Measurements from ENCODE around the gene AQP7. TPM values are rescaled to one million over a fixed set of nuclear protein-coding genes. Genes with fewer than 3 reads are reported as not detected.

The AQP7 gene
- total RNA-seq, 1 experiment from 2014 or later, result 0.35 TPM

DNA sequence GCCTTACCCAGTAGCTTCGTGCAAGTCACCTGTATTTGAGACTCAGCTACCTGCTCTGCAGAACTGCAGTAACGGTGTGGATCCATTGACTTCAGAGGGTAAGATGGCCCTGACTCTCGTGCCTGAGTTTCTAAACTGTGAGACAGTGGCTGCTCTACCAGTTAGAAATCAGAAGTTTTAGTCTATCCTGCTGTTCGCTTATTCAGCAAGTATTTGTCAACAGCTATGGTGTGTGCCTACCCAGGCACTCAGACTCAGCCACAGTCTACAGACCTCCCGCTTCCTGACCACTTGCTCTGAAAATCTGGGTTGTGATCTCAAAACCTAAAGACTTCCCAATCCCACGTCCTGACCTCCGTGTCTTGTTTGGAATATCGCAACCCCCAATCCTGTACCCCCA lies 31.5 kb upstream of the AQP7 start:
- Mint-ChIP-seq H3K9me3 (ENCODE audit: low read depth, unreplicated experiment) (no peaks in the 10 kb centered on the region), H3K36me3 (ENCODE audit: insufficient read depth, unreplicated experiment) (no peaks in the 10 kb centered on the region), H3K27me3 (ENCODE audit: unreplicated experiment) (no peaks in the 10 kb centered on the region), H3K4me3 (ENCODE audit: low read depth, unreplicated experiment) (no peak overlapping the region), H3K4me1 (ENCODE audit: low read depth, unreplicated experiment) (peaks cover 10% of the 10 kb centered on the region), H3K27ac (ENCODE audit: unreplicated experiment) (no peak overlapping the region)
- BruUV-seq (replicated peaks), result no TSS peak
- TF ChIP-seq, protein P1, sequence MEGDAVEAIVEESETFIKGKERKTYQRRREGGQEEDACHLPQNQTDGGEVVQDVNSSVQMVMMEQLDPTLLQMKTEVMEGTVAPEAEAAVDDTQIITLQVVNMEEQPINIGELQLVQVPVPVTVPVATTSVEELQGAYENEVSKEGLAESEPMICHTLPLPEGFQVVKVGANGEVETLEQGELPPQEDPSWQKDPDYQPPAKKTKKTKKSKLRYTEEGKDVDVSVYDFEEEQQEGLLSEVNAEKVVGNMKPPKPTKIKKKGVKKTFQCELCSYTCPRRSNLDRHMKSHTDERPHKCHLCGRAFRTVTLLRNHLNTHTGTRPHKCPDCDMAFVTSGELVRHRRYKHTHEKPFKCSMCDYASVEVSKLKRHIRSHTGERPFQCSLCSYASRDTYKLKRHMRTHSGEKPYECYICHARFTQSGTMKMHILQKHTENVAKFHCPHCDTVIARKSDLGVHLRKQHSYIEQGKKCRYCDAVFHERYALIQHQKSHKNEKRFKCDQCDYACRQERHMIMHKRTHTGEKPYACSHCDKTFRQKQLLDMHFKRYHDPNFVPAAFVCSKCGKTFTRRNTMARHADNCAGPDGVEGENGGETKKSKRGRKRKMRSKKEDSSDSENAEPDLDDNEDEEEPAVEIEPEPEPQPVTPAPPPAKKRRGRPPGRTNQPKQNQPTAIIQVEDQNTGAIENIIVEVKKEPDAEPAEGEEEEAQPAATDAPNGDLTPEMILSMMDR (IDR thresholded peaks at IDR 0.05; ENCODE audit: unreplicated experiment), result no peak
- CTCF ChIA-PET, result interaction anchor here (0.8 kb wide), 1 partner anchor 18 kb away, joined by 3 read pairs; no protein-coding TSS in a partner anchor
- no peak for DNase-seq
- intact Hi-C loops (cut with micrococcal nuclease; ENCODE audit: unreplicated experiment), result no loop called here

DNA sequence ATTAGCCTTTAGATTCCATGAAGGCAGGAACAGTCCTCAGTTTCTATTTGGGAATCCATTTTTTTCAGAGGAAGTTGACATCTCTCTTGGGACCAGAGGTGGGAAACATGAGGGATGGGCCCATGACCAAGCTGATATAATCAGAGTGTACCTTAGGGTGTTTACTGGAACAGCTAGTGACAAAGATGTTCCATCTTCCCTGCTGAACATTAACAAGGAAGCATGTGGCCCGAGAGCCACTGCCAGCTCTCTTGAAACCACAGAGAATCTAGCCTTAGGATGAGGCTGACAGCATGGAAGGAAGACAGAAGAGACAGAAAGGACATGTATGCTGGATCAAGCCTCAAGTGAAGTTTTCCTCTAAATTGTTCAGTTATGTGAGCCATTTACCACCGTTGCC lies 29.1 kb upstream of the AQP7 start:
- intact Hi-C loops (cut with micrococcal nuclease; ENCODE audit: unreplicated experiment), result no loop called here
- CTCF ChIA-PET, result interaction anchor here (0.7 to 1.2 kb wide), 3 partner anchors 15 to 75 kb away, joined by 3 to 5 read pairs (median 4); no protein-coding TSS in a partner anchor
- no peak for DNase-seq
- H3K27me3 Mint-ChIP-seq (ENCODE audit: unreplicated experiment), result no peaks in the 10 kb centered on the region
- no peaks in the 10 kb centered on the region for H3K9me3 Mint-ChIP-seq (ENCODE audit: low read depth, unreplicated experiment)
- no TSS peak for BruUV-seq (replicated peaks)
- H3K27ac Mint-ChIP-seq (ENCODE audit: unreplicated experiment), result no peak overlapping the region
- TF ChIP-seq, protein P1 (IDR thresholded peaks at IDR 0.05; ENCODE audit: unreplicated experiment), result no peak
- H3K4me1 Mint-ChIP-seq (ENCODE audit: low read depth, unreplicated experiment), result peaks cover 8% of the 10 kb centered on the region
- no peaks in the 10 kb centered on the region for H3K36me3 Mint-ChIP-seq (ENCODE audit: insufficient read depth, unreplicated experiment)
- no peak overlapping the region for H3K4me3 Mint-ChIP-seq (ENCODE audit: low read depth, unreplicated experiment)

DNA sequence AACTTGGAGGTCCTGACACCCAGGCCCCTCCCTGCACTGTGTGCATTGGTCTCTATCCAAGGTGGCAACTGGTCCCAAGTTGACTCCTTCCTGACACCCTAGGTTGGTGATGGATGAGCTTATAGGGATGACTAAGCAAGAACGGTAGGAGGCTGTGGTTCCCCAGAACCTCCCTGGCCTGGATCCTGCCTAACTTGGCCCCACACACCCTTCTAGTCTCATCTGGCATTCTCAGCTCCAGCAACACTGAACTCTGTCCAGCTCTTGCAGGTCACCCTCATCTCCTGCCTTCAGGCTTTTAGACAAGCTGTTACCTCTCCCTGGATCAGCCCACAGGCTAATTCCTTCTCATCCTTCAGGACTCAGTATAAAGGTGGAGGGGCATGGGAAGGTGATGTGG lies 28.6 kb upstream of the AQP7 start:
- TF ChIP-seq, protein P1 (IDR thresholded peaks at IDR 0.05; ENCODE audit: unreplicated experiment), result no peak
- Mint-ChIP-seq H3K9me3 (ENCODE audit: low read depth, unreplicated experiment) (no peaks in the 10 kb centered on the region), H3K36me3 (ENCODE audit: insufficient read depth, unreplicated experiment) (no peaks in the 10 kb centered on the region), H3K27ac (ENCODE audit: unreplicated experiment) (no peak overlapping the region), H3K4me3 (ENCODE audit: low read depth, unreplicated experiment) (no peak overlapping the region), H3K4me1 (ENCODE audit: low read depth, unreplicated experiment) (peaks cover 8% of the 10 kb centered on the region), H3K27me3 (ENCODE audit: unreplicated experiment) (no peaks in the 10 kb centered on the region)
- DNase-seq, result no peak
- CTCF ChIA-PET, result interaction anchor here (1.0 to 1.2 kb wide), 2 partner anchors 15 to 22 kb away, joined by 4 to 5 read pairs; no protein-coding TSS in a partner anchor
- intact Hi-C loops (cut with micrococcal nuclease; ENCODE audit: unreplicated experiment), result no loop called here
- BruUV-seq (replicated peaks), result no TSS peak

DNA sequence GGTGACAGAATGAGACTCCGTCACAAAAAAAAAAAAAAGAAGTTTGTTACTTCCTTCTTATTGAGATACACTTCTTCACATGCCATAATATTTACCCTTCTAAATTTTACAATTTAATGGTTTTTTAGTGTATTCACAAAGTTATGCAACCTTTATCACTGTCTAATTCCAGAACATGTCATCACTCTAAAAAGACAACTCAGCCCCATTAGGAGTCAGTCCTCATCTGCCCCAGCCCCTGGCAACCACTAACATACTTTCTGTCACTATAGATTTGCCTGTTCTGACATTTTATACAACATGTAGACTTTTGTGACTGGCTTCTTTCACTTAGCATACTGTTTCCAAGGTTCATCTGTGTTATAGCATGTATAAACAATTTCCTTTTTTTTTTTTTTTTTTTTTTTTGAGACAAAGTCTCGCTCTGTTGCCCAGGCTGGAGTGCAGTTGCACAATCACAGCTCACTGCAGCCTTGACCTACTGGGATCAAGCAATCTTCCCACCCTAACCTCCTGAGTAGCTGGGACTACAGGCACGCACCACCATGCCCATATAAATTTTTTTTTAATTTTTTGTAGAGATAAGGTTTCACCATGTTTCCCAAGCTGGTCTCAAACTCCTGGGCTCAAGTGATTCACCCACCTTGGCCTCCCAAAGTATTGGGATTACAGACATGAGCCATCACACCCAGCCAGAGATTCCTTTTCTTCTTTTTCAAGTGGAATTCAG lies 27.1 kb upstream of the AQP7 start:
- CTCF ChIA-PET, result no interaction called here
- H3K27me3 Mint-ChIP-seq (ENCODE audit: unreplicated experiment), result no peaks in the 10 kb centered on the region
- BruUV-seq (replicated peaks), result no TSS peak
- TF ChIP-seq, protein P1 (IDR thresholded peaks at IDR 0.05; ENCODE audit: unreplicated experiment), result no peak
- H3K4me1 Mint-ChIP-seq (ENCODE audit: low read depth, unreplicated experiment), result peaks cover 15% of the 10 kb centered on the region
- DNase-seq, result no peak
- intact Hi-C loops (cut with micrococcal nuclease; ENCODE audit: unreplicated experiment), result no loop called here
- peaks cover 8% of the 10 kb centered on the region for H3K36me3 Mint-ChIP-seq (ENCODE audit: insufficient read depth, unreplicated experiment)
- no peak overlapping the region for H3K27ac Mint-ChIP-seq (ENCODE audit: unreplicated experiment)
- no peaks in the 10 kb centered on the region for H3K9me3 Mint-ChIP-seq (ENCODE audit: low read depth, unreplicated experiment)
- no peak overlapping the region for H3K4me3 Mint-ChIP-seq (ENCODE audit: low read depth, unreplicated experiment)
